Measurements from ENCODE around the gene KLRC1. TPM values are rescaled to one million over a fixed set of nuclear protein-coding genes. Genes with fewer than 3 reads are reported as not detected.

Gene KLRC1
- total and polyA plus RNA-seq, 2 of the 8 experiments (the other 6 are each of a cell fraction or from before 2014, with no cell fraction given) = not detected

DNA sequence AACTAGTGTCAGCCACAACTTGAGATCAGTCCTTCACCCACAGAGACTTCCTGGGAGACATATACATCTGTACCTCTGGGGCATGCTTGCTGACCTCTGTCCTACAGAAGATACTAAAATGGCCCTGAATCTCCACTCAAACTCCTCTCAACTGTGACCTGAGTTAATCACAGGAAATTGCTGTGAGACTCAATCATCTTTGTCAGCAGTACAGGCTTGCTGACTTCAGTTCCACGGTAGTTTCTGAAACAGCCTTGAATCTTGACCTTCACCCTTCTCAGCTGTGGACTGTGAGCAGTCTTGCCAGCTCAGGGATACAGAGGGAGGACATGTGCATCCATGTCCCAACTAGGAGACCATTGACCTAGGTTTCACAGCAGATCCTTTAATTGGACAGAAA, 1.4 kb upstream of the KLRC1 start (continued):
- TF ChIP-seq CHD7 (IDR thresholded peaks at IDR 0.05; ENCODE audit: insufficient replicate concordance, low read length) (no peak), SUZ12 (IDR thresholded peaks at IDR 0.05; ENCODE audit: low read length) (no peak), POLR2A (IDR thresholded peaks at IDR 0.05; ENCODE audit: control extremely low read depth in 1 of 2, low read depth in 2 of 2, low read length in 2 of 2) (no peak), TAF1 (IDR thresholded peaks at IDR 0.05; ENCODE audit: low read depth, low read length) (no peak), EGR1 (IDR thresholded peaks at IDR 0.05; ENCODE audit: borderline replicate concordance, low read depth, low read length) (no peak), CTCF (IDR thresholded peaks at IDR 0.05; ENCODE audit: control extremely low read depth in 1 of 3, insufficient read depth in 1 of 3, low read depth in 1 of 3, low read length in 3 of 3) (no peak), JUN (IDR thresholded peaks at IDR 0.05; ENCODE audit: low read depth, low read length) (no peak), CTBP2 (IDR thresholded peaks at IDR 0.05; ENCODE audit: borderline replicate concordance, insufficient read depth, insufficient read length, low read length) (no peak), TEAD4 (IDR thresholded peaks at IDR 0.05; ENCODE audit: low read depth, low read length) (no peak)
- TF ChIP-seq, protein P1, sequence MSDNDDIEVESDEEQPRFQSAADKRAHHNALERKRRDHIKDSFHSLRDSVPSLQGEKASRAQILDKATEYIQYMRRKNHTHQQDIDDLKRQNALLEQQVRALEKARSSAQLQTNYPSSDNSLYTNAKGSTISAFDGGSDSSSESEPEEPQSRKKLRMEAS (IDR thresholded peaks at IDR 0.05) = no peak
